ENCODE measurements around the gene ZNF644.
"Not testable (repeated sequence)": the region's sequence is repeated elsewhere in the genome, so short reads cannot be mapped to it uniquely, and the experiment has no call there.

The ZNF644 gene

DNA sequence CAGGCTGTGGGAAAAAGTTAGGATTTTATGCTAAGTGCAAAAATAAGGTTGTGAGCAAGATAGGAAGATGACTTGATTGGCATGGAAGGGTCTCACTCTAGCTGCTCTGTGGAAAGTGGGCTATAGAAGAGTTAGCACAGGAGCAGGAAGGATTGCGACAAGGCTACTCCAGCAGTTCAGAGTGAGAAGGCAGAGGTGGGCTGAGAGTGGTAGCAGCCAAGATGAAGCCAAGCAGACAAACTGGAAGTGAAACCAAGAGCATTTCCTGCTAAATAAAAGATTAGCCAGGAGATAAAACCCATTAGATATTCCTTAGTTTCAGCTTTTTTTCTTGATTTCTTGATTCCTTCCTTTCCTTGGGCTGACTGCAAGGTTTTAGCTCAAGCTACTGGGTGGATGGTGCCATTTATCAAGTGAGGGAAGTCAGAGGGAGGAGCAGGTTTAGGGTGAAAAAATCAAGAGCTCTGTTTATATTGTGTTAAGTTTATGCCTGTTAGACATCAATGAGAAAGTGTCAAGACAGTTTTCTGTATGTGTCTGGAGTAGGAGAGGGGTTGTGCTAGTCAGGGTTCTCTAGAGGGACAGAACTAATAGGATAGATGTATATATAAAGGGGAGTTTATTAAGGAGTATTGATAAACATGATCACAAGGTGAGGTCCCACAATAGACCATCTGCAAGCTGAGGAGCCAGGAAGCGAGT, 33.1 kb upstream of the ZNF644 start:
- no peak overlapping the region for H3K4me3 ChIP-seq (replicated peaks; ENCODE audit: low read depth, low read length)
- no peak for DNase-seq (ENCODE audit: extremely low read depth, low read depth)
- no peak for TF ChIP-seq CTCF (IDR thresholded peaks at IDR 0.05; ENCODE audit: low read depth, low read length, missing control alignments)

DNA sequence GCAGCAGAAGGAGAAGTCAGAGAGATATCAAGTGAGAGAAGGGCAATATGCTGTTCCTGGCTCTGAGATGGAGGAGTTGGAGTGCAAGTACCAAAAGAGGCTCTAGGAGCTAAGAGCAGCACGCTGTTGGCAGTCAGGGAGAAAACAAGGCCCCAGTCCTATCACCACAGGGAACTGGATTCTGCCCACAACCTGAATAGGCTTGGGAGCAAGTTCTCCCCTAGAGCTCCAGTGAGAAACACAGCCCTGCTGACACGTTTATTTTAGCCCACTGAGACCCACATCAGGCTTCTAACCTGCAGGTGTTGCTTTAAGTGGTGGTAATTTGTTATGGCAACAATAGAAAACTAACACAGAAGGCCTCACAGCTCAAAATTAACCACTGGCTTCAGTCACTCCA, 31.8 kb upstream of the ZNF644 start:
- TF ChIP-seq CTCF (IDR thresholded peaks at IDR 0.05; ENCODE audit: low read depth, low read length, missing control alignments), result no peak
- H3K4me3 ChIP-seq (replicated peaks; ENCODE audit: low read depth, low read length), result no peak overlapping the region
- DNase-seq (ENCODE audit: extremely low read depth, low read depth), result no peak

DNA sequence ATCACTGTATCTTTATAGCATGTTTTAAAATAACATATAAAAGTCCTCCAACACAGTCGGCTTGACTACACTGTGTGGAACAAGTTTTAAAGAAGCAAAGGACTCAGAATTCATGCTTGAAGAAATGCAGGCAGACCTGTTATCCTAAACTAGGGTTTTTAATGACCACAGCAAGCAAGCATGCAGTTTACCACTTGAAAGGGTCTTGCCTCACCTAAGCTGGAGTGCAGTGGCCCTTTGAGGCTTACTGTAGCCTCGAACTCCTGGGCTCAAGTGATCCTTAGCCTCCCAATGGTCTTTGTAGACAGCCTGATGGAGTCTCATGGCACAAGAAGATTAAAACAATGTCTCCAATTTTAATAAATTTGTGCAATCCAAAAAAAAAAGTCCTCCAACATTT, 27.7 kb upstream of the ZNF644 start:
- not testable (repeated sequence) for H3K4me3 ChIP-seq (replicated peaks; ENCODE audit: low read depth, low read length); DNase-seq (ENCODE audit: extremely low read depth, low read depth)

- TF ChIP-seq CTCF (IDR thresholded peaks at IDR 0.05; ENCODE audit: low read depth, low read length, missing control alignments), result no peak
- DNase-seq (ENCODE audit: extremely low read depth, low read depth), result no peak
- H3K4me3 ChIP-seq (replicated peaks; ENCODE audit: low read depth, low read length), result no peak overlapping the region
These were observed 24.9 kb upstream of the ZNF644 start for GRCh38 chr1:91046766-91047165.

DNA sequence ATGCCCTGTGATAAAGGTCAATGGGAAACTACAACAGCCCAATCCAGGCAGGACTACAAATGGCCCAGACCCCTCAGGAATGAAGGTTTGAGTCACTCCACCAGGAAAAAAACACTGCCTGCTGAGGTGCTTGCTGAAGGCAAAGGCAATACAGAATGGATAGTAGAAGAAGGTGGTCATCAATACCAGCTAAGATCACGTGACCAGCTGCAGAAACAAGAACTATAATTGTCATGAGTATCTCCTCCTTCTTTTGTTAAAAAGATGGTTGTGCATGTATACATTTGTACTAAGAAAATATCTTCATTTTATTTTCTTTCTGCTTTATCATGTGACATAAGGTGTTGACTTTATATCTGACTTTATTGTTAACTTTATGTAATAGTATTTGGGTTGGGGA, 23.4 kb upstream of the ZNF644 start:
- DNase-seq (ENCODE audit: extremely low read depth, low read depth), result no peak
- TF ChIP-seq CTCF (IDR thresholded peaks at IDR 0.05; ENCODE audit: low read depth, low read length, missing control alignments), result no peak
- H3K4me3 ChIP-seq (replicated peaks; ENCODE audit: low read depth, low read length), result no peak overlapping the region

DNA sequence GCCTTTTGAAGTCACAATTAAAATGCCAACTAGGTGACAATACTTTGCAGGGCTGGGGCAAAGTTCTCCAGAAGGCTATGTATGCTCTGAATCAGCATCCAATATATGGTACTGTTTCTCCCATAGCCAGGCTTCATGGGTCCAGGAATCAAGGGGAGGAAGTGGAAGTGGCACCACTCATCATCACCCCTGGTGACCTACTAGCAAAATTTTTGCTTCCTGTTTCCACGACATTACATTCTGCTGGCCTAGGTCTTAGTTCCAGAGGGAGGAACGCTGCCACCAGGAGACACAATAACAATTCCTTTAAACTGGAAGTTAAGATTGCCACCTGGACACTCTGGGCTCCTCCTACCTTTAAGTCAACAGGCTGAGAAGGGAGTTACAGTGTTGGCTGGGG, 22.9 kb upstream of the ZNF644 start:
- not testable (repeated sequence) for DNase-seq (ENCODE audit: extremely low read depth, low read depth); H3K4me3 ChIP-seq (replicated peaks; ENCODE audit: low read depth, low read length)

- DNase-seq (ENCODE audit: extremely low read depth, low read depth), result not testable (repeated sequence)
These were observed 20.5 kb upstream of the ZNF644 start for GRCh38 chr1:91042372-91042771.

GRCh38 chr1:91038582-91038981, 16.7 kb upstream of the ZNF644 start:
- H3K4me3 ChIP-seq (replicated peaks; ENCODE audit: low read depth, low read length), result no peak overlapping the region
- DNase-seq (ENCODE audit: extremely low read depth, low read depth), result no peak
- no peak for TF ChIP-seq CTCF (IDR thresholded peaks at IDR 0.05; ENCODE audit: low read depth, low read length, missing control alignments)

More at GRCh38 chr1:91042372-91042771, 20.5 kb upstream of the ZNF644 start:
- not testable (repeated sequence) for H3K4me3 ChIP-seq (replicated peaks; ENCODE audit: low read depth, low read length)
